GM10266 (cell line): ENCODE measurements around the gene SMTNL1.

ENCODE experiments used
- DNase-seq: peaks from one replicate; pipeline ENCODE4 v3.0.0; 2012; ENCODE audit errors: extremely low spot score
- CTCF ChIP-seq: IDR thresholded peaks from 2 replicates; pipeline ENCODE4 v1.5.1; 2012; ENCODE audit warnings: mild to moderate bottlenecking, low read depth; ENCODE audit not compliant: control insufficient read depth, insufficient read depth; ENCODE audit errors: missing control alignments

The SMTNL1 gene

GRCh38 chr11:57562596-57562995 is 25.2 kb downstream of the SMTNL1 start:
- DNase-seq, result no peak
- no peak for TF ChIP-seq CTCF

- TF ChIP-seq CTCF, result no peak
- DNase-seq, result peak; percentile 77
These were observed 28.9 kb downstream of the SMTNL1 start for GRCh38 chr11:57566005-57566904.

GRCh38 chr11:57566905-57567514 is 29.6 kb downstream of the SMTNL1 start:
- DNase-seq, result peak; percentile 45
- TF ChIP-seq CTCF, result no peak

DNA sequence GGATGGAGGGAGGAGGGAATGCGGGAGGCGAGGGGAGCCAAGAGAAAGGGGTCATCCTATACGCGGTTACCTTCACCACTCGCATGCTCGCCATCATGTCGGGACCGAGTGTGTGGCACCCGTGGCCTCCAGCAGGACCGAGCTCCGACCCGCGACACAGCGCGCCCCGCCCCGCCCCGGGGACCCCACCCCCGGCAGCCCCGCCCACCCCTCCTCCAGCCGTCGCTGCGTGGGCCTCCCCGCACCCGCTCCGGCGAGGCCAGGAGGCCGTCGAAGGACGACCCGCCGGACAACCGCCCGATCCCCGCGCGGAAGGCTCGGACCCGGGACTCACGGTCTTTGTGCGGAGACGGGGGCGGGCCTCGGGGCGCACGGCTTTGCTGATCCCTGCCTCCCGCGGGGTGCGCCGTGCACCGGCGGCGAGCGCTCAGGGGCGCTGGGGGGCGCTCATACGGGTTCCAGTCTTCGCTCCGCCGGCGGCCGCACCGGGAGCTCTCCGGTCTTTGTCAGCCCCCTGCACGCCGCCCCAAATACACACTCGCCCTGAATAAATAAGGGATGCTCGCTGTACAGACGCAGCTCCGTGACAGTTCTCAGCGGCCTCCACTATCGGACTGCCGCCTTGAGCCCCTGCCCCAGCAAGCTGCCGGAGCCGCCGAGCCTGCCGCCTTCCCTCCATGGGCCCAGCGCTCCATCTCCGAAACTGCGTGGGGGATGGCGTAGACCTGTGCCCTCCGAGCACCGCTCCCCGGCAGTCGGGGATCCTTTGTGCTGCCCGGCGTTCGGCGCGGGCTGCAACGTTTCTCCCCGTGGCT is 30.3 kb downstream of the SMTNL1 start, which contains the start of gene UBE2L6:
TSS of gene UBE2L6 (minus strand) at position 158 of the 815 bp plus-strand sequence. CDS start at position 97, 61 bp downstream.
- peak; percentile 79 for DNase-seq
- peak; percentile 78 for TF ChIP-seq CTCF

DNA sequence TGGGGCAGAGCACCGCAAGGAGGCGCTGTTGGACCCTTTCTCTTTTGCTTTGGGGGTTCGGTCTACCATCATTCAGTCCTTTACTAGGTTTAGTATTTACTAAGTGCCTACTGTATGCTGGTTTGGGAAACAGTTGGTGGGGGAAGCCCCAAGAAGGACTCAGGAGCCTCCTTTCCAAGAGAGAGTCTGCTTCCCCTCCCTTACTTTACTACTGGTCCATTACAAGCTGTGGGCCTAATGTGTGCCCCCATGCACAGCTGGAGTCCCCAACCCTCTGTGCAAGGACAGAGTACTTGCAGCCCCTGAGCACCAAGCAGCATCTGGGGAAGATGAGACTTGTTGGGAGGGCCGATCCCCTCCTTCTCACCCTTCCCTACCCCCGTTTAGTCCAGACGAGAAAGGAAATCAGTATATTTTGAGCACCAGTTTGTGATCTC is 31.0 kb downstream of the SMTNL1 start:
- DNase-seq, result peak; percentile 85
- TF ChIP-seq CTCF, result peak; percentile 98

DNA sequence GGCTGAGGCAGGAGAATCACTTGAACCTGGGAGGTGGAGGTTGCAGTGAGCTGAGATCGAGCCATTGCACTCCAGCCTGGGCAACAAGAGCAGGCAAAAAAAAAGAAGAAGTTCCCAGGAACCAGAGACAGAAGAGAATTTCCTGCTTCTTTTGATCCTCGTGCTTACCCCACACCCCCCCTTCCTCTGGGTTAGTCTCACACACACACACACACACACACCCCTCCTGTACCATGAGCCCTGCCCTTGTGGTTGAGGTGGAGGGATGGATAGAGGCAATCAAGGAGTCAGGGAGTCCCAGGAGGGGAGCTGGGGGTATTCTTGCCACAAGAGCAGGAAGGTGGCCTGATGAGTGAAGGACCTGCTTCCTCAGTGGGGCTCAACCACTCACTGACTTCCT is 34.2 kb downstream of the SMTNL1 start:
- DNase-seq, result no peak
- TF ChIP-seq CTCF, result no peak
